Cardiac septum (tissue), 1 donor: ENCODE data around the gene HOXA6. TPM values are rescaled to one million over a fixed set of nuclear protein-coding genes. Genes with fewer than 3 reads are reported as not detected.

Experiments
- DNase-seq: peaks from one replicate; pipeline ENCODE4 v3.0.0-alpha.2; 2020; ENCODE audit warnings: low spot score
- intact Hi-C: fragments of 100-400 bp; cut with DNase I; formaldehyde crosslinking; loops from one replicate; pipeline ENCODE4 v1.14.0; 2022
- total RNA-seq: library from RNA; stranded (reverse); fragmentation: NEBNext Ultra II Directional; extraction: Animal tissue kit (Norgen Biotek cat#: 25700); gene quantifications from one replicate; pipeline ENCODE4 v1.2.1, GENCODE V29; 2021
- donor health status: DM: no; HTN: no; CAD: no.

The HOXA6 gene
- total RNA-seq, 1 donor from 2014 or later: not detected

- peak; percentile 36 for DNase-seq
- intact Hi-C loops: no loop called here
Observed at GRCh38 chr7:27116962-27117886, 30.4 kb downstream of the HOXA6 start.

DNA sequence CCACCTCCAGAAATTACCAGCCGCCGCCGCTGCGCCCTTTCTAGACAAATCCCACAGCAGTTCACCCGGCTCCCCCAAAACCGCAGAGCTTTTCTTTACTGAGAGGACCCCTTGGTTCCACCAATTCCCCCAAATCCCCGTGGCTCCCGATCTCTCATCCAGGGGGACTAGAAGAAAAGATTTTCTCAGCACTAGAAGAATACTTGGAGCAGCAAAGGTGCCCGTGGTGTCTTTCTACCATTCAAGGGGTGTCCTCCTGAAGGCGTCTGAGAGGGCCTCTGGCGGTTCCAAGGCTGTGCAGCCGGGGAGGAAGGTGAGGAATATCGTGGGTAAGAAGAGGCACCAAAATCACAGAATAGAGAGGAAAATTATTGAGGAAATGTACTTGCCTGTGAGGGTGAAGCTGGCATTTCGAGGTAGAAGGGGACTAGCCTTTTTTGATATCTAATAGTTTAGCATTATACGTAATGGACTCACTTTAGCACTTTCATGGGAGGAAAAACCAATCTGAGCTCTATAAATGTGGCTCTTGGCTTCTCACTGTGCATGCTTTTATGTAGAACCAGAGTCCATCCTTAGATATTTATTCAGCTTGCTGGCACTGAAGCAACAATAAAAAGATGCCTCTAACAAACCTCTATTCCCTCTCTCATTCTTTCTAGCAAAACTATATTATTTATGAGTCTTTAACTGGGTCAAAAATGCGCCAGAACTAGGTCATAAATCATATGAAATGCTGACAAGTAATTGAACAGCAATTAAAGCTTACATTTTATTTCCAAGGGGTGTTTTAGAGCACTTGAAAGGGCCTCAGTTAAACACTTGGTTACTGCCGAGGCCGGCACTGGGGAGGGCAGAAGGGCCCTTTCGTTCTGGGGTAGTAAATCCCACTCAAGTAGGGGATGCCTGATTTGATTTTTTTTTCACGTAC lies 31.3 kb downstream of the HOXA6 start:
- intact Hi-C loops: no loop called here

DNA sequence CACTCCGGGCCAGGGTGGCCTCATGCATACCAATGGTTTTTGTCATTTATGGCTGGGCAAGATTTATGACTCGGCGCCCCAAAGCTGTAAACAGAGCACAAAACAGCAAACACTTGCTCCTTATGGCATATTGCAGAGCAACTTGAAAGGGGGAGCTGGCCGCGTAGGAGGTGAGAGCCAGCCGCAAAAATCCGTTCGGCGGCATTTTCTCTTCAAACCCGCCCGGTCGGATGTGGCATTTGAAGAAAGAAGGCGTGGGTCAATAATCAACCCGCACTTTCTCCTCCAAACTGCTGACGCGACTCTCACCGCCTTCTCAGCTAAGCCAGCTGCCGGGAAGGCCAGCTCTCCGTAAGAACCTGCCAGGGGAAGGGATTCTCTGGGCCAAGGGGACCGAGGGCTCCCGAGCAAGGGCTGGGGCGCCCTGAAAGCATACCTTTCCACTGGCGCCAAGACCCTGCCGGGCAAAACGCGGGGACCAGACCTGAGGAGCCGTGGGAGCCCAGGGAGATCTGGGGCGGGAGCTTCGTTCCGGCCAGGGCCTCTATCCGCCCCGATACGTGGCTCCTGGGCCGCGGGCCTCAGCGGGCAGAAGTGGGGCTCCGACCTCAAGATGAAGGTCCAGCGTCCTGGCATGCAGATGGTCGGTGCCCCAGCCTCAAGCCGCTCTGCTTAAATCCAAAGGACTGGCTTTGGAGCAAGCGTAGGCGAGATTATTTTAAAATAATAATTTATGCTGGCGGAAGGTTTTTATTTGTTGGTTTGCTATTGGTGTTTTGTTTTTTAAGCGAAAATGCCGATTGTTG lies 32.1 kb downstream of the HOXA6 start:
- intact Hi-C loops: no loop called here
- no peak for DNase-seq

More for the DNA sequence above, 31.3 kb downstream of the HOXA6 start:
- DNase-seq: no peak

DNA sequence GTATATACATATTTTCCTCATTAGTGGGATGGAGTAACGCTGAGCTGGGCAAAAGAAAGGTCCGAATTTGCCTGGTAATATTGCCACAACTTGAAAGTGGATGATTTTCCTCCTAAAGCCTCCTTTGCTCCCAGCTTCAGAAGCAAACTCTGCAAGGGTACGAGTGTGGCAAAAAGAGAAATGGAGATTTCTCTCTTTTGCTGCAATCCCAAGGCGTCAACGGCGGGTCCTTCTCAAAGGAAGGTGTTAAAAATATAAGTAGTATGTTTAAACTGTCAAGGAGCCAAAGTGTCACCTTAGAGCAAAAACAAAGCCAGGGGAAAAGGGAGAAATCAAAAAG lies 32.7 kb downstream of the HOXA6 start:
- intact Hi-C loops: no loop called here
- no peak for DNase-seq

GRCh38 chr7:27113991-27114769 lies 33.4 kb downstream of the HOXA6 start:
- no peak for DNase-seq
- intact Hi-C loops: no loop called here

DNA sequence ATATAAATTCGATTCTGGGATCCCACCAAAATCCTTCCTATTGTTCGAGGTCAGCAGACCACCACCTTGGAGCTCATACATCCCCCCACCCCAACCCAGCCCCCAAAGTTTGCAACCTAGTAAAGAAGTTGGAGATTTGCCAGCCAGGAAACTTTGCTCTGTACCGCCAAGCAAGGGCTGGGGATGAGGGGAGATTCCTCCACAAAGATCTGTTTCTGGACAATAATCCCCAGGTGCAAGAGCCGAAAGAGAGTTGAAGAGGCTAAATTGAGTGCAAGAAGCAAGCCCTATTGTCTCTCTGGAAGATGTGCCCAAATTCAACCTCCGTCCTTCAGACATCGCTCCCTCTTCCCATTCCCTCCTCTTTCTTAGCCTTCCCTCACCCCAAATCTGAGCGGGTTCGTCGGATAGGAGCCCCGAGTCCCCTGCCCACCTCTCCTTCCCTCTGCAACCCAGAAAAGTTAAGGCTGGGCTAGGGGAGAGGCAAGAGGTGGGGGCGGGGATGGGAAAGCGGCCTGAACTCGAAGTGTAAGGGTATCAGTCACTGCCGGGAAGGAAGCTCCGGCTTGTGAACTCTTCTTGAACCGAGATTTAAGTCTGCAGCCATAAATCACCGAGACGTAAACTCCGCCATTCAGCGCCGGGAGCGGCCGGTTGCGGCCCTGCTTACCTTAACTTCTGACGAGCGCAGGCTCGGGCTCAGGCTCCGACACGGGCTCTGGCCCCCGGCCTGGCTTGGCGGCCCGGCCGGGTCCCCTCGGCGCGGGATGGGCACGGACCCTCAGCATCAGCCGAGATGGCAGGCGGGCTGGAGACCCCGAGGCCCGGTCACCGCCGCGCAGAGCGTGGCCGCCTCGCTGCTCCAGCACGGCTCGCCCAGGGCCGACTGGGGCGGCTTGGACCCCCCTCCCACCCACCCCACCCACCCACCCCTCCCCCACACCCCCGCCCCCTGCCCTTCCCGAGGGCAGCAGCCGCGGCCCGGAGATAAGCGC lies 34.3 kb downstream of the HOXA6 start:
- intact Hi-C loops: no loop called here
- DNase-seq: no peak

- no peak for DNase-seq
- intact Hi-C loops: no loop called here
Observed at GRCh38 chr7:27112361-27112760, 35.2 kb downstream of the HOXA6 start.

DNA sequence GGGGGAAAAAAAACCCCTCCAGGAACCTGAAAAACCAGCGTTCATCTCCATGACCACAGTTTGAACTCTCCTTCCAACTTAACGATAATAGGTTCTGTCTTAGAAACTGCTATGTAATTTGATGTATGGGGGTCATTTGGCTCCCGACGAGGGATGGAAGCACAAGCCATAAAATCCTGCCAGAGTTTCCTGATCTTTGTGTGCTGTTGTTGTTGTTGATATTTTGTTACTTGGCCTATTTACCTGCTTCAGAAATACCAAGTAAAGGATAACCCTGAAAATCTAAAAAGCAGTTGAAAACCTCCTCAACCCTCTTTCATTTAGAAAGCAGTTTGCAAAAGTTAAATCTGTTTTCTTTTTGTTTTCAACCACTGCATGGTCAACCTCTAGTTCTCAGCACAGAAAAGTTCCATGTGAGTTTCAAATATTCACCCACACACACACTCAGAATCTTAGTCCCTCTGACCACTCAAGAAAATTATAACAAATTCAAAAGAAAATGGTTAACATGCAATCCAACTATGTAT lies 35.8 kb downstream of the HOXA6 start:
- intact Hi-C loops: no loop called here
- DNase-seq: no peak

GRCh38 chr7:27111042-27111750 lies 36.4 kb downstream of the HOXA6 start:
- DNase-seq: no peak
- intact Hi-C loops: no loop called here

- peak; percentile 66 for DNase-seq
Observed at GRCh38 chr7:27110186-27111031, 37.2 kb downstream of the HOXA6 start.

DNA sequence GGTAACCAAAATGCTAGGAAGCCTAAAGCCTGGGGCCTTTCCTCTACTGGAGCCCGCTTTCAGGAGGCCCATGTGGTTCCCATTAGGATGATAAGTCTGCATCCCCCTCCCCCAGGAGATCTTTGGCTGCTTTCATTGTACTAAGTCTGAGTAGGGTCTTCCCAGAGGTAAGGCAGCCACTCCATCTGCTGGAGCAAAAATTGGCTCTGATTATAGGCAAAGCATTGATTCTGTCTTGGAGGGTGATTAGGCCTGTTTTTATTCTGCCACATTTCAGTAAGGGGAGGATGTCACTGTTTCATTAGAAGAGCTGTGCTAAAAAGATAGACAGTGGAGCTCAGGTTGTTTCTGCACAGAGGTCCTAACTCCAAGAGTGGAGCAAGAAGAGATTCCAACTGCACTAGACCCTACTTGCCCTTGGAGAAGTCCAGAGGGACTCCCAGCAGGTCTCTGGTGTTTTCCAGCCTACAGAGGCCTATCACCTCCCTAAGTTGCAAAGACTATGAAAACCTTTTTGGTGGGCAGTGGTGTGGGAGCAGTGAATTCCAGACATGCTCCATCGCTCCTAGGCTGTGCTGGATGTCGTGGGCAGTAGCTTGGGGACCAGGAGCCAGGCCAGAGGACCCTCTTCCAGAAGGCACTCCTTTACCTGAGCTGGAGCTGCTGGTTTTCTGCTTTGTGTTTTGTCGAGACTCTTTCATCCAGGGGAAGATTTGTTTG lies 37.9 kb downstream of the HOXA6 start:
- intact Hi-C loops: loop anchor here (10.0 kb wide), 1 partner anchor 905 kb away; the partner anchor contains the start of genes CBX3 and HNRNPA2B1
- no peak for DNase-seq

More at GRCh38 chr7:27110186-27111031, 37.2 kb downstream of the HOXA6 start:
- intact Hi-C loops: no loop called here

DNA sequence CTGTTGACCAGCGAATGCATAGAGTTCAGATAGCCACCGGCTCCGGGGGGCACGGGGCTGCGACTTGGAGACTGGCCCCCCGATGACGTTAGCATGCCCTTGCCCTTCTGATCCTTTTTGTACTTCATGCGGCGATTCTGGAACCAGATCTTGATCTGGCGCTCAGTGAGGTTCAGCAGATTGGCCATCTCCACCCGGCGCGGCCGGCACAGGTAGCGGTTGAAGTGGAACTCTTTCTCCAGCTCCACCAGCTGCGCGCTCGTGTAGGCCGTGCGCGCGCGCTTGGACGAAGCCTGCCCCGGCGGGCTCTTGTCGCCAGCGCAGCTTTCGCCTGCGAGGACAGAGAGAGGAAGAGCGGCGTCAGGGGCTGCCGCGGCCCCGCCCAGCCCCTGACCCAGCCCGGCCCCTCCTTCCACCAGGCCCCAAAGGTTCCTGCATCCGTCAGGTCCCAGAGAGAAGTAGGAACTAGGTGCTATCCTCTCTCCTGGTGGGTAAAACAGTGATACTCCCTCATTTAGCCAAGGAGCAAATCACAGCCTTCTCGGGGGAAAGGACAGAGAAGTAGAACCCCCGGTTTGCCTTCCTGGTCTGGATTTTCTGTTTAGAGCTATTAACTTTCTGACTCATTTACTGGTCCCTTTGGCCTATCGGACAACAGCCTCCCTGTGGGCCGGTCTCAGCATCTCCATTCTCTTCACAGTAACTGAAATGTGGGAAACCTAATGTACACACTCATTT lies 39.0 kb downstream of the HOXA6 start:
- peak; percentile 76 for DNase-seq
- intact Hi-C loops: loop anchor here (10.0 kb wide), 1 partner anchor 904 kb away; the partner anchor contains the start of genes CBX3 and HNRNPA2B1

DNA sequence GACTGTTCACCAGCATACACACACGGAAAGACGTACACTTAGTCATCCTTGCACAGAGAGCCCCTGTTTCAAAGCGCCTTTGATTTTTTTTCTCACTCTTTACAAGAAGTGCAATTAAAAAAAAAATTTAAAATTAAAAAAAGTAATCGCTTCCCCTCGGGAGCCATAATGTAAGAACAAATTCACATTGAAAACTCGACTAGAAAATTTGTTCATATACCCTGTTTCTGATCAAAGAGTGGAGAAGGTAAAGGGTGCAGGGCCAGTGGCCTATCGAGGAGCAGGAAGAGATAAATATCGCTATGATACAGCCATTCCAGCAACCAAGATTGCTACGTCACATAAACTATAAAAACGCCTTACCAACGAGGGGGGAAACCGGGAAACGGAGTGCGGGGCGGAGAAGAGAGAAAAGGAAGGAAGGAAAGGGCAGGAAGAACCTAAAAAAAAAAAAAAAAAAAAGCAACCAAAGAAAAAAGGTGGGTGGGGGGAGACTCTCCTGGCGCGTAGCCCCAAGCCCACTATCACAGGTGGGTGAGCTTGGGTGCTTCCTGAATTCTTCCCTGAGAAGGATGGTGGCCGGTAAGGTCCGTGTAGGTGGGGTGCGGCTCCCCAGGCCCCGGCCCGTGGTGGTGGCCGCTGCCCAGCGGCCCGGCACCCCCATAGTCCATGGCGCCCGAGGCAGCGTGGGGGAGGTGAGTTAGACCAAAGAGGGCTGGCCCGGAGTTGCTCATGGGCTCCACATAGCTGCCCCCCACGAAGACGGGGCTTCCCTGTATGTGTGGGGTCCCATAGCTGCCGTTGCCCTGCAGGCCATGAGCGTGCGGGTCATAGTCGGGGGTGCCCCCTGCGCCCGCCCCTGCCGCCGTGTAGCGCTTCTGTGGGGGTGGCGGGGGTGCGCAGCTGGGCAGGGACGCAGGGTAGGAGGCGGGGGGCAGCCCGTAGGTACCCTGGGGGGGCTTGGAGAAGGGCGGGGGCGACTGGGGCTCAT lies 39.9 kb downstream of the HOXA6 start:
- intact Hi-C loops: loop anchor here (10.0 kb wide), 1 partner anchor 903 kb away; the partner anchor contains the start of genes CBX3 and HNRNPA2B1
- DNase-seq: peak; percentile 60
